PC-3 (cell line): ENCODE results near the gene CLEC2A. TPM values are rescaled to one million over a fixed set of nuclear protein-coding genes. Genes with fewer than 3 reads are reported as not detected.

Experiments
- ATAC-seq: fragments of 200-7000 bp; cut with Tn5 transposase; 2 replicates; pipeline ENCODE4 v1.9.1; 2020; ENCODE audit warnings: mild to moderate bottlenecking, moderate library complexity
- BruUV-seq: library from RNA; stranded (reverse); fragments of 400-500 nt; replicated peaks from 2 replicates; lab custom pipeline; 2021; lab: Mats Ljungman, UMichigan
- CTCF ChIA-PET: fragments of 300-600 bp; sonication (Branson Sonifier 250); formaldehyde crosslinking; loops from one replicate; lab custom pipeline; 2022; ENCODE audit warnings: antibody characterized with exemption; lab: Charles Lee
- POLR2A ChIA-PET: fragments of 300-600 bp; sonication (Branson Sonifier 250); formaldehyde crosslinking; loops from one replicate; lab custom pipeline; 2022; ENCODE audit warnings: antibody characterized with exemption; ENCODE audit not compliant: unreplicated experiment; lab: Charles Lee
- DNase-seq: peaks from one replicate; pipeline ENCODE4 v3.0.0-alpha.2; 2015
- H2AFZ ChIP-seq: fragments of 300-600 bp; sonication (generic); 2 replicates; pipeline ENCODE4 v1.6.0; 2016; ENCODE audit warnings: antibody characterized with exemption, low read length
- H3F3A ChIP-seq: fragments of 300-600 bp; sonication (generic); one replicate; pipeline ENCODE4 v1.6.0; 2017; ENCODE audit warnings: antibody characterized with exemption, low read length, control low read depth, mild to moderate bottlenecking; ENCODE audit not compliant: unreplicated experiment
- H3K27ac ChIP-seq: fragments of 300-600 bp; sonication (generic); 2 replicates; pipeline ENCODE4 v1.5.1; 2016; ENCODE audit warnings: mild to moderate bottlenecking, low read length
- H3K27me3 ChIP-seq: fragments of 300-600 bp; sonication (generic); 2 replicates; pipeline ENCODE4 v1.6.1; 2016; ENCODE audit warnings: low read length, mixed read lengths
- H3K36me3 ChIP-seq: fragments of 300-600 bp; sonication (generic); 2 replicates; pipeline ENCODE4 v1.6.1; 2016; ENCODE audit warnings: low read depth, mixed run types, low read length, mixed read lengths
- H3K4me1 ChIP-seq: fragments of 300-600 bp; sonication (generic); 2 replicates; pipeline ENCODE4 v1.5.1; 2016; ENCODE audit warnings: low read length; ENCODE audit not compliant: insufficient read depth
- H3K4me2 ChIP-seq: fragments of 300-600 bp; sonication (generic); 2 replicates; pipeline ENCODE4 v1.6.0; 2016; ENCODE audit warnings: low read length
- H3K4me3 ChIP-seq: fragments of 300-600 bp; sonication (generic); 2 replicates; pipeline ENCODE4 v1.5.1; 2016; ENCODE audit warnings: mild to moderate bottlenecking, low read length, mixed read lengths
- H3K79me2 ChIP-seq: fragments of 300-600 bp; sonication (generic); 2 replicates; pipeline ENCODE4 v1.6.1; 2017; ENCODE audit warnings: low read length, mixed read lengths
- H3K9ac ChIP-seq: fragments of 300-600 bp; sonication (generic); 2 replicates; pipeline ENCODE4 v1.6.0; 2016; ENCODE audit warnings: mild to moderate bottlenecking, low read length
- H3K9me2 ChIP-seq: fragments of 300-600 bp; sonication (generic); replicated peaks from 2 replicates; pipeline ENCODE4 v1.6.1; 2016; ENCODE audit warnings: mixed run types, low read length, mixed read lengths
- H3K9me3 ChIP-seq: fragments of 300-600 bp; sonication (generic); 2 replicates; pipeline ENCODE4 v1.6.1; 2016; ENCODE audit warnings: low read length, mixed read lengths
- H4K20me1 ChIP-seq: fragments of 300-600 bp; sonication (generic); 2 replicates; pipeline ENCODE4 v1.6.1; 2016; ENCODE audit warnings: low read length, mixed read lengths
- CTCF ChIP-seq: fragments of 300-600 bp; sonication (generic); conservative IDR thresholded peaks from 2 replicates; pipeline ENCODE4 v1.5.1; 2017; ENCODE audit warnings: antibody characterized with exemption, low read depth, mild to moderate bottlenecking, low read length
- EZH2 ChIP-seq: fragments of 300-600 bp; sonication (generic); IDR thresholded peaks from one replicate; pipeline ENCODE4 v1.6.1; 2017; ENCODE audit warnings: antibody characterized with exemption, mild to moderate bottlenecking, low read length; ENCODE audit not compliant: unreplicated experiment
- EZH2phosphoT487 ChIP-seq: fragments of 300-600 bp; sonication (generic); IDR thresholded peaks from 2 replicates; pipeline ENCODE4 v1.6.1; 2018; ENCODE audit warnings: mild to moderate bottlenecking, antibody characterized with exemption, low read length, borderline replicate concordance
- intact Hi-C: fragments of 100-400 bp; cut with micrococcal nuclease; formaldehyde crosslinking; loops from 2 replicates; pipeline ENCODE4 v1.9.0; 2023
- total RNA-seq: library from RNA; depleted of rRNA; stranded (reverse); fragments of >200 nt; gene quantifications from 2 replicates; pipeline ENCODE4 v1.2.3, GENCODE V29; 2014

Gene CLEC2A
- total RNA-seq, 1 experiment from 2014 or later, result not detected

- DNase-seq, result no peak
- H4K20me1 ChIP-seq, result no peaks in the 10 kb centered on the region
- H3K36me3 ChIP-seq, result no peaks in the 10 kb centered on the region
- no peaks in the 10 kb centered on the region for H3K9me2 ChIP-seq
- H3F3A ChIP-seq, result no peaks in the 10 kb centered on the region
- intact Hi-C loops, result loop anchor here (1.0 kb wide), 2 partner anchors 113 to 179 kb away; no protein-coding TSS in a partner anchor
- H3K9ac ChIP-seq, result no peak overlapping the region
- H3K9me3 ChIP-seq, result no peaks in the 10 kb centered on the region
- no TSS peak for BruUV-seq
- H3K4me1 ChIP-seq, result no peaks in the 10 kb centered on the region
- POLR2A ChIA-PET, result no interaction called here
- no peak overlapping the region for H3K4me3 ChIP-seq
- CTCF ChIA-PET, result no interaction called here
- H2AFZ ChIP-seq, result no peak overlapping the region
- H3K27ac ChIP-seq, result no peak overlapping the region
- H3K27me3 ChIP-seq, result 0 out of 2 replicates have a peak, but pooled peaks cover 5% of the 10 kb centered on the region
- TF ChIP-seq CTCF, result no peak
- no peak for TF ChIP-seq EZH2phosphoT487
- no peak for TF ChIP-seq EZH2
- no peak overlapping the region for H3K4me2 ChIP-seq
- H3K79me2 ChIP-seq, result no peaks in the 10 kb centered on the region
- ATAC-seq, result no peak
These were observed 5.3 kb downstream of the CLEC2A start for GRCh38 chr12:9926876-9927275.

GRCh38 chr12:9925705-9926393 lies 6.3 kb downstream of the CLEC2A start:
- Histone ChIP-seq H3K27ac (no peak overlapping the region), H3K27me3 (no peaks in the 10 kb centered on the region), H3K36me3 (no peaks in the 10 kb centered on the region), H2AFZ (no peak overlapping the region), H4K20me1 (no peaks in the 10 kb centered on the region), H3K79me2 (no peaks in the 10 kb centered on the region), H3F3A (no peaks in the 10 kb centered on the region), H3K4me1 (no peaks in the 10 kb centered on the region), H3K4me2 (no peak overlapping the region), H3K9me2 (no peaks in the 10 kb centered on the region), H3K9ac (no peak overlapping the region), H3K9me3 (no peaks in the 10 kb centered on the region), H3K4me3 (no peak overlapping the region)
- BruUV-seq, result no TSS peak
- ChIA-PET POLR2A (no interaction called here), CTCF (no interaction called here)
- DNase-seq, result peak; percentile 57
- peak; percentile 40; the same call in 1 of the 2 replicates for ATAC-seq
- TF ChIP-seq CTCF, result peak; percentile 63
- no peak for TF ChIP-seq EZH2
- intact Hi-C loops, result loop anchor here (1.0 kb wide), 2 partner anchors 112 to 178 kb away; no protein-coding TSS in a partner anchor

GRCh38 chr12:9922429-9922828 lies 9.7 kb downstream of the CLEC2A start:
- no TSS peak for BruUV-seq
- CTCF ChIA-PET, result no interaction called here

More at GRCh38 chr12:9922429-9922828, 9.7 kb downstream of the CLEC2A start:
- H3K36me3 ChIP-seq, result no peaks in the 10 kb centered on the region
- H3K4me2 ChIP-seq, result no peak overlapping the region
- no peaks in the 10 kb centered on the region for H3K9me3 ChIP-seq
- ATAC-seq (no peak), DNase-seq (no peak)
- no peaks in the 10 kb centered on the region for H4K20me1 ChIP-seq
- H3K4me3 ChIP-seq, result no peak overlapping the region
- no peak overlapping the region for H3K9ac ChIP-seq
- POLR2A ChIA-PET, result no interaction called here
- TF ChIP-seq EZH2phosphoT487 (no peak), CTCF (no peak), EZH2 (no peak)
- intact Hi-C loops, result no loop called here
- H3K4me1 ChIP-seq, result no peaks in the 10 kb centered on the region
- no peaks in the 10 kb centered on the region for H3K27me3 ChIP-seq
- H3K9me2 ChIP-seq, result no peaks in the 10 kb centered on the region
- no peak overlapping the region for H3K27ac ChIP-seq
- H3F3A ChIP-seq, result no peaks in the 10 kb centered on the region
- no peaks in the 10 kb centered on the region for H3K79me2 ChIP-seq
- H2AFZ ChIP-seq, result no peak overlapping the region
